Right lobe of liver (tissue), 4 donors: Measurements from ENCODE around the gene WEE1.

Source experiments
- POLR2A ChIP-seq: fragments of 450-650 bp; IDR thresholded peaks from one replicate; pipeline ENCODE4 v1.6.1; 2017; ENCODE audit warnings: antibody characterized with exemption, mild to moderate bottlenecking
- TF ChIP-seq, protein P1 (sequence below), 4 donors: fragments of 200-600 bp in 3 of 4; fragments of 450-650 bp in 1 of 4; IDR thresholded peaks; one replicate each; pipeline versions ENCODE4 v1.5.1 to v1.8.0; 2016 to 2022; ENCODE audit warnings: antibody characterized with exemption in 4 of 4, mild to moderate bottlenecking in 2 of 4
- donor health status: DM: no; HTN: no; CAD: no.
- donor health status: DM: no; HTN: no; CAD: no.
- donor health status: DM: no; HTN: yes; CAD: no.

- TF ChIP-seq, protein P1, sequence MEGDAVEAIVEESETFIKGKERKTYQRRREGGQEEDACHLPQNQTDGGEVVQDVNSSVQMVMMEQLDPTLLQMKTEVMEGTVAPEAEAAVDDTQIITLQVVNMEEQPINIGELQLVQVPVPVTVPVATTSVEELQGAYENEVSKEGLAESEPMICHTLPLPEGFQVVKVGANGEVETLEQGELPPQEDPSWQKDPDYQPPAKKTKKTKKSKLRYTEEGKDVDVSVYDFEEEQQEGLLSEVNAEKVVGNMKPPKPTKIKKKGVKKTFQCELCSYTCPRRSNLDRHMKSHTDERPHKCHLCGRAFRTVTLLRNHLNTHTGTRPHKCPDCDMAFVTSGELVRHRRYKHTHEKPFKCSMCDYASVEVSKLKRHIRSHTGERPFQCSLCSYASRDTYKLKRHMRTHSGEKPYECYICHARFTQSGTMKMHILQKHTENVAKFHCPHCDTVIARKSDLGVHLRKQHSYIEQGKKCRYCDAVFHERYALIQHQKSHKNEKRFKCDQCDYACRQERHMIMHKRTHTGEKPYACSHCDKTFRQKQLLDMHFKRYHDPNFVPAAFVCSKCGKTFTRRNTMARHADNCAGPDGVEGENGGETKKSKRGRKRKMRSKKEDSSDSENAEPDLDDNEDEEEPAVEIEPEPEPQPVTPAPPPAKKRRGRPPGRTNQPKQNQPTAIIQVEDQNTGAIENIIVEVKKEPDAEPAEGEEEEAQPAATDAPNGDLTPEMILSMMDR (IDR thresholded peaks at IDR 0.05): no peak
- no peak for TF ChIP-seq POLR2A
Measured at GRCh38 chr11:9562716-9563115, 10.8 kb upstream of the WEE1 start.
